ENCODE results near the gene BCAN.
"Not testable (repeated sequence)": the region's sequence is repeated elsewhere in the genome, so short reads cannot be mapped to it uniquely, and the experiment has no call there.

Gene BCAN

DNA sequence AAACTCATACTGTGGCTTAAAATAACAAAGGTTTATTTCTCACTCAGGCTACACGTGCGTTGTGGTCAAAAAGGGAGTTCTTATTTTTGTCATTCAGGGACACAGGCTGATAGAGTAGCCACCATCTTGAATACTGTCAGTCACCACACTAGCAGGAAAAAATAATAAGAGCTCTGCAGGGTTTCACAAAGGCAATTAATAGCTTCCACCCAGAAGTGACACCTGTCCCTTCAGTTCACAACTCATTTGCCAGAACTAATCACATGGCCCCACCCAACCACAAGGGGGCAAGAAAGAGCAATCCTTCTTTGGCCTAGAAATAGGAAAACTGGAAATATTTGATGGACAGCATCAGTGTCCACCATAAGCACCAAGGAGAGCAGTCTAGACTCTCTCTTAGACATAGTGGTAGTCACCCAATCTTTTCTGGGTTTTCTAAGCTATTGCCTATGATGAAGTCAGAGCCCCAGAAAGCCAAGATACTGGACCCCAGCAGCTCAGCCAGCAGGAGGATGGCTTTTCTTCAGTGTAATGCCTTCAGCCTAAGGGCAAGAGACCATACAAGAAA, 14.5 kb upstream of the BCAN start:
- Mint-ChIP-seq H3K4me1 (peaks cover 7% of the 10 kb centered on the region), H3K27me3 (peaks cover 28% of the 10 kb centered on the region), H3K36me3 (no peaks in the 10 kb centered on the region), H3K9me3 (no peaks in the 10 kb centered on the region), H3K4me3 (no peak overlapping the region), H3K27ac (no peak overlapping the region)

GRCh38 chr1:156629823-156630449, 12.0 kb upstream of the BCAN start:
- H3K4me1 Mint-ChIP-seq: peaks cover 7% of the 10 kb centered on the region
- no peaks in the 10 kb centered on the region for H3K36me3 Mint-ChIP-seq
- H3K27me3 Mint-ChIP-seq: peaks cover 35% of the 10 kb centered on the region
- no peak overlapping the region for H3K4me3 Mint-ChIP-seq
- H3K27ac Mint-ChIP-seq: no peak overlapping the region
- H3K9me3 Mint-ChIP-seq: no peaks in the 10 kb centered on the region

- H3K4me3 Mint-ChIP-seq, H3K27ac Mint-ChIP-seq, H3K4me1 Mint-ChIP-seq, H3K9me3 Mint-ChIP-seq, H3K36me3 Mint-ChIP-seq: not testable (repeated sequence)
- H3K27me3 Mint-ChIP-seq: peaks cover 35% of the 10 kb centered on the region
Measured at GRCh38 chr1:156631152-156631551, 10.8 kb upstream of the BCAN start.

DNA sequence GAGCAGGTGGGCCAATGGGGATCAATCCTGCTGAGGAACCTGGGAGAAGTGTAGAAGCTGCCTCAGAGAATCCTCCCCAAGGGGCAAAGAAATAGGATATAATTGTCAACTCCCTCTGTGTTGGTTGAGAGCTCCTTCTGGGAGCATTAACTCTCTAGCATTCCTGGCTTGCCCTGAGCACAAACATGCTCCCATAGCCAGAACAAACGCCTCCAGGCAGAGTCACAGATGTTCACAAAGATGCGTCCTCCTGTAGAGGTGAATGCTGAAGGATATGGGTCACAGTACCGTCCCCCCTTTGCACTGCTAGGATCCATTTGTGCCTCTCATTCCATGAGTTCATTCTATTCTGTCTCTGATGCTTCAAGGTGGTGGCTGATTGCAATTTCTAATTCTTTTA, 9.6 kb upstream of the BCAN start:
- Mint-ChIP-seq H3K4me1 (no peaks in the 10 kb centered on the region), H3K9me3 (no peaks in the 10 kb centered on the region), H3K4me3 (no peak overlapping the region), H3K27ac (no peak overlapping the region), H3K36me3 (peaks cover 2% of the 10 kb centered on the region), H3K27me3 (peaks cover 37% of the 10 kb centered on the region)

- H3K27me3 Mint-ChIP-seq: peaks cover 63% of the 10 kb centered on the region
- no peak overlapping the region for H3K27ac Mint-ChIP-seq
- peaks cover 2% of the 10 kb centered on the region for H3K36me3 Mint-ChIP-seq
- H3K4me1 Mint-ChIP-seq: peaks cover 21% of the 10 kb centered on the region
- no peak overlapping the region for H3K4me3 Mint-ChIP-seq
- no peaks in the 10 kb centered on the region for H3K9me3 Mint-ChIP-seq
Measured at GRCh38 chr1:156638189-156638985, 3.5 kb upstream of the BCAN start.

- Mint-ChIP-seq H3K4me1 (peaks cover 26% of the 10 kb centered on the region), H3K9me3 (no peaks in the 10 kb centered on the region), H3K36me3 (peaks cover 2% of the 10 kb centered on the region), H3K27me3 (peaks cover 60% of the 10 kb centered on the region), H3K27ac (no peak overlapping the region), H3K4me3 (no peak overlapping the region)
Measured at GRCh38 chr1:156639601-156640101, 2.3 kb upstream of the BCAN start.

- Mint-ChIP-seq H3K4me3 (peak overlapping the region; percentile 74), H3K9me3 (no peaks in the 10 kb centered on the region), H3K36me3 (peaks cover 2% of the 10 kb centered on the region), H3K27ac (no peak overlapping the region), H3K27me3 (peaks cover 65% of the 10 kb centered on the region), H3K4me1 (peaks cover 26% of the 10 kb centered on the region)
Measured at GRCh38 chr1:156640842-156641706, 843 bp upstream of the BCAN start.

DNA sequence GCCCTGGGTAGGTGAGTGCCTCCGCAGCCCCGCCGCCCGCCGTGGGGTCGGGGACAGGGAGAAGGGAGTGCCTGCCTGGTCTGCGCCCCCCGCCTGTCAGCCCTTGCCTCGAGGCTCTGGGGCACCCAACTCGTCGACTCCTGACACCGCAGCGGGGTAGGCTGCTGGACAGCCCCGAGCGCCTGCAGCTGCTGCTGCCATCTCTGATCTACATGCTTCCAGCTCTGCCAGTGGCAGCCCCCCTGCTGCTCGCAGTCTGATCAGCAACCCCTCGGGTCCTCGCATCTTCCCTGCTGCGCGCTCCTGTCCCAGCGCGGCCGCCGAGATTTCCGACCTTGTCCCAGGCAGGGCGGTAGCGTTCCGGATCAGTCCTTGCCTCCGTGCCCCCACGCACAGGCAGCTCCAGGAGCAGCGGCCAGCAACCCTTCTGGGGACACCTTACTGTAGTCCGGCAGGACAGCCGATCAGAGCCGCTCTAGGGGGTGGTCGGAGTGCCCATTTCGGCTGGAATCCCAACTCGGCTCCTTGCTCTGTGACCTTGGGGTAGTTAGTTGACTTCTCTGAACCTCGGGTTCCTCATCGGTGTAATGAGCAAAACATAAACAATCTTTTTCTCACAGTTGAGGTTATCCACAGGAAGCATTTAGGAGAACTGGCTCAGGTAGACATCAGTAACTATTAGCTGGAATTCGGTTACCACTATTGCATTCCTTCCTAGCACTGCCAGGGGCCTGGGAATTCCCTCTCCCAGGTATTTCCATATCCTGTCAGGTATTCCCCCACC, 540 bp downstream of the BCAN start:
- Mint-ChIP-seq H3K9me3 (no peaks in the 10 kb centered on the region), H3K4me3 (peak overlapping the region; percentile 54), H3K27me3 (peaks cover 63% of the 10 kb centered on the region), H3K27ac (no peak overlapping the region), H3K4me1 (peaks cover 26% of the 10 kb centered on the region), H3K36me3 (no peaks in the 10 kb centered on the region)

DNA sequence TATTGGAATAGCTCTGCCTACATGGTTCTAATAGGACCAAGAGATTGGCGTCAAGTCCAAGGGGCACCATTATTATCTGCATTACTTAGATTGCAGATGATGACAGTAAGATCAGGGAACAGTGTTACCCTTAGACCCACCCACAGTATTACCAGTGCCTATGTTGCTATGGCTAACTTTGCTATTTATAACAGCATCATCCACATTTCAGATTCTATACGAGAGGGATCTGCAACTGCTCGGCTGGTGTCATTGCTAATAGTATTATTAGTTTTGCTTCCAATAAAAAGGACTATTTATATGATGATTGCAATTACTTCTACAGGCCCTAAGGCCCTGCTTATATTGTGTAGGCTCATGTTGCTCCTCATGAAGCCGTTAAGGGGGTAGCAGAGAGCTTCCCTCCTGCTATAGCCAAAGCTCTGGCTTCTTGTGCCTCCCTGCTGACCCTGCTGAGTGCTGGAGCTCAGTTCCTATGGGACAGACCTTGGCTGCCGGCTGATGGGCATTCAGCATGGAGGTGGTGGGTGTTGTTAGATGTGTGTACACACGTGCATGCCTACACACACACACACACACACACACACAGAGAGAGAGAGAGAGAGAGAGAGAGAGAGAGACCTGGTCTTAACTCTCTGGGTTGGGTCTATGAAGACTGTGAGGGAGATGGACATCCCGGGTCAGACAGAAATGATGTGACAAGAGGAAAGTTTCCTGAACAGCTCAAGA, 1.3 kb downstream of the BCAN start:
- peaks cover 65% of the 10 kb centered on the region for H3K27me3 Mint-ChIP-seq
- H3K27ac Mint-ChIP-seq: peak overlapping the region; percentile 1
- no peaks in the 10 kb centered on the region for H3K9me3 Mint-ChIP-seq
- H3K36me3 Mint-ChIP-seq: no peaks in the 10 kb centered on the region
- peaks cover 26% of the 10 kb centered on the region for H3K4me1 Mint-ChIP-seq
- peak overlapping the region; percentile 54 for H3K4me3 Mint-ChIP-seq

- Mint-ChIP-seq H3K4me3 (no peak overlapping the region), H3K36me3 (no peaks in the 10 kb centered on the region), H3K9me3 (no peaks in the 10 kb centered on the region), H3K27me3 (peaks cover 65% of the 10 kb centered on the region), H3K4me1 (peaks cover 26% of the 10 kb centered on the region), H3K27ac (peak overlapping the region; percentile 1)
Measured at GRCh38 chr1:156643778-156644092, 1.8 kb downstream of the BCAN start.

- Mint-ChIP-seq H3K4me1 (peaks cover 26% of the 10 kb centered on the region), H3K9me3 (no peaks in the 10 kb centered on the region), H3K36me3 (no peaks in the 10 kb centered on the region)
Measured at GRCh38 chr1:156644146-156644545, 2.2 kb downstream of the BCAN start.

GRCh38 chr1:156644640-156645039, 2.7 kb downstream of the BCAN start:
- peaks cover 63% of the 10 kb centered on the region for H3K27me3 Mint-ChIP-seq
- no peaks in the 10 kb centered on the region for H3K9me3 Mint-ChIP-seq
- no peak overlapping the region for H3K27ac Mint-ChIP-seq
- no peak overlapping the region for H3K4me3 Mint-ChIP-seq
- H3K4me1 Mint-ChIP-seq: peaks cover 26% of the 10 kb centered on the region
- H3K36me3 Mint-ChIP-seq: no peaks in the 10 kb centered on the region

More at GRCh38 chr1:156644146-156644545, 2.2 kb downstream of the BCAN start:
- Mint-ChIP-seq H3K27ac (no peak overlapping the region), H3K27me3 (peaks cover 65% of the 10 kb centered on the region), H3K4me3 (no peak overlapping the region)

DNA sequence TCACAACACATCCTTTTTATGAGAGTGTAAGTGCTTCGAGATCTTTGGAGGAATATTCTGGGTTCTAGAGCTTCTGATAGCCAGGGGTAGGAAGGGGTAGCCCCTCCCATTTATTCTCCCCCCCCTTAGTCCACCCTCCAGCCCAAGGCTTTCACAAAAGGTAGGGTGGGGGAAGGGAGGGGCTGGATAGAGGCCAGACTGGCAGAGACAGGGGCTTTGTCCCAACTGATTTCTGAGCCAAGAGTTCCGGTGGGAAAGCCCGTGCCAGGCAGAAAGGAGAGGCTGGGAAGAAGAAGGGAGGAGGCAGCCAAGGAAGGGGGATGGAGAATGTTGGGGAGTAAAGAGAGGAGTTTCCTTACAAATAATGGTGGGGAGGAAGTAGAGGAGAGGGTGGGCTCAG, 3.1 kb downstream of the BCAN start:
- peak overlapping the region; percentile 68 for H3K27ac Mint-ChIP-seq
- H3K9me3 Mint-ChIP-seq: no peaks in the 10 kb centered on the region
- H3K4me3 Mint-ChIP-seq: no peak overlapping the region
- no peaks in the 10 kb centered on the region for H3K36me3 Mint-ChIP-seq
- H3K4me1 Mint-ChIP-seq: peaks cover 26% of the 10 kb centered on the region
- H3K27me3 Mint-ChIP-seq: peaks cover 60% of the 10 kb centered on the region

DNA sequence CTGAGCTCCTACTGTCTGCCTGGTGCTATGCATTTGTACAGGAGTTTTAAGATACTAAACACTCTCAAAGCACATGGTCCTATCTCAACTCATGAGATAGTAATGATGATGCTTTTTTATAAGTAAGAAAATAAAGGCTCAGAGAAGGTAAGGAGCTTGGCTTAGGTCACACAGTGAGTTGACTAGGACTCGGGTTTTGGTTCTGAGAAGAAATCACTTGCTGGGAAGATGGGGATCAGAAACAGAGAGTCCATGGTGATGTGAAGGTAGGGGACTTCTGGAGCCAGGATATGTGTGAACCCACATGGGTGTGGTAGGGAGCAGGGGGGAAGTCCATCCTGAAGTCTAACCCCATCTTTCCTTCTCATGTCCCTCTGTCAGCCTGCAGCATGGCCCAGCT, 3.7 kb downstream of the BCAN start:
- H3K4me1 Mint-ChIP-seq: peaks cover 25% of the 10 kb centered on the region
- H3K4me3 Mint-ChIP-seq: no peak overlapping the region
- no peaks in the 10 kb centered on the region for H3K9me3 Mint-ChIP-seq
- H3K27me3 Mint-ChIP-seq: peaks cover 60% of the 10 kb centered on the region
- H3K36me3 Mint-ChIP-seq: no peaks in the 10 kb centered on the region
- H3K27ac Mint-ChIP-seq: no peak overlapping the region

Measured in activated naive CD4-positive, alpha-beta T cell treated with anti-CD3 and anti-CD28 coated beads, Interleukin-2, amount 50 U/mL, for 24 hours (primary cell).